ENCODE results near the gene TSPAN3.

- TF ChIP-seq, protein P1, sequence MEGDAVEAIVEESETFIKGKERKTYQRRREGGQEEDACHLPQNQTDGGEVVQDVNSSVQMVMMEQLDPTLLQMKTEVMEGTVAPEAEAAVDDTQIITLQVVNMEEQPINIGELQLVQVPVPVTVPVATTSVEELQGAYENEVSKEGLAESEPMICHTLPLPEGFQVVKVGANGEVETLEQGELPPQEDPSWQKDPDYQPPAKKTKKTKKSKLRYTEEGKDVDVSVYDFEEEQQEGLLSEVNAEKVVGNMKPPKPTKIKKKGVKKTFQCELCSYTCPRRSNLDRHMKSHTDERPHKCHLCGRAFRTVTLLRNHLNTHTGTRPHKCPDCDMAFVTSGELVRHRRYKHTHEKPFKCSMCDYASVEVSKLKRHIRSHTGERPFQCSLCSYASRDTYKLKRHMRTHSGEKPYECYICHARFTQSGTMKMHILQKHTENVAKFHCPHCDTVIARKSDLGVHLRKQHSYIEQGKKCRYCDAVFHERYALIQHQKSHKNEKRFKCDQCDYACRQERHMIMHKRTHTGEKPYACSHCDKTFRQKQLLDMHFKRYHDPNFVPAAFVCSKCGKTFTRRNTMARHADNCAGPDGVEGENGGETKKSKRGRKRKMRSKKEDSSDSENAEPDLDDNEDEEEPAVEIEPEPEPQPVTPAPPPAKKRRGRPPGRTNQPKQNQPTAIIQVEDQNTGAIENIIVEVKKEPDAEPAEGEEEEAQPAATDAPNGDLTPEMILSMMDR (IDR thresholded peaks at IDR 0.05; ENCODE audit: low read depth, low read length, poor library complexity, severe bottlenecking): no peak
- TF ChIP-seq EZH2phosphoT487 (IDR thresholded peaks at IDR 0.05; ENCODE audit: borderline replicate concordance, low read length): no peak
Measured at GRCh38 chr15:77081971-77082370, 11.1 kb upstream of the TSPAN3 start.

Measured in DOHH2 (cell line).